Fibroblast of upper back skin (primary cell): ENCODE data around the gene FILIP1.

ENCODE experiments used
- DNase-seq: peaks from one replicate; pipeline ENCODE4 v3.0.0-alpha.2; 2013

Gene FILIP1

DNA sequence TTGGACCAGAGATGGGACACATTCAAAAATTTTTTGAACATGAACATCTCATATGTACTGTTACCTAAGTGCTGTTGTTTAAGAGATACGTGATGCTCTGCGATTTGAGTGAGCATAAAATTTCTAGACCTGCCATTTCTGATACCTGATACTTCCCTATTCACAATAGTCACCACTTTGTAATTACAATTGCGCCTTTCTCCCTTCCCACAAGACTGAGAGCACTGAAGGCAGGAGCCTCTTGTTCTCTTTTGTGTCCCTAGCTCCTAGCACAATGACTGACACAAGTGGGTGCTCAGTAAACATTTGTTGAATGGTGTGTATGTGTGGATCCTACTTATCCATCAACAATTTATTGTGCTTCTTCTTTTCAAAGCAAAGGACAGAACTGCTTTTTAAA is 116.2 kb downstream of the FILIP1 start:
- DNase-seq = no peak

- peak; percentile 45 for DNase-seq
These were observed 117.1 kb downstream of the FILIP1 start for GRCh38 chr6:75376347-75377024.

GRCh38 chr6:75374961-75375400 is 118.6 kb downstream of the FILIP1 start:
- DNase-seq = no peak

DNA sequence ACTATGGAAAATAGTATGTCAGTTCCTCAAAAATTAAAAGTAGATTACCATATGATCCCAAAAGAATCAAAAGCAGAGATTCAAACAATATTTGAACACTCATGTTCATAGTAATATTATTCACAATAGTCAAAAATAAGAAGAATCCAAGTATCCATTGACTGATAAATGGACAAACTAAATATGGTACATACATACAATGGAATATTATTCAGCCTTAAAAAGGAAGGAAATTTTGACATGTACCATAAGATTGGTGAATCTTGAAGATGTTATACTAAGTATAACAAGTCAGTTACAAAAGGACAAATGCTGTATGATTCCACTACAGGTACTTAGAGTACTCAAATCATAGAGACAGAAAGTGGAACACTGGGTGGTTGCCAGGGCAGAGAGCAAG is 120.7 kb downstream of the FILIP1 start:
- no peak for DNase-seq

GRCh38 chr6:75370011-75370410 is 123.6 kb downstream of the FILIP1 start:
- DNase-seq = no peak

GRCh38 chr6:75368864-75369402 is 124.7 kb downstream of the FILIP1 start:
- DNase-seq = no peak

DNA sequence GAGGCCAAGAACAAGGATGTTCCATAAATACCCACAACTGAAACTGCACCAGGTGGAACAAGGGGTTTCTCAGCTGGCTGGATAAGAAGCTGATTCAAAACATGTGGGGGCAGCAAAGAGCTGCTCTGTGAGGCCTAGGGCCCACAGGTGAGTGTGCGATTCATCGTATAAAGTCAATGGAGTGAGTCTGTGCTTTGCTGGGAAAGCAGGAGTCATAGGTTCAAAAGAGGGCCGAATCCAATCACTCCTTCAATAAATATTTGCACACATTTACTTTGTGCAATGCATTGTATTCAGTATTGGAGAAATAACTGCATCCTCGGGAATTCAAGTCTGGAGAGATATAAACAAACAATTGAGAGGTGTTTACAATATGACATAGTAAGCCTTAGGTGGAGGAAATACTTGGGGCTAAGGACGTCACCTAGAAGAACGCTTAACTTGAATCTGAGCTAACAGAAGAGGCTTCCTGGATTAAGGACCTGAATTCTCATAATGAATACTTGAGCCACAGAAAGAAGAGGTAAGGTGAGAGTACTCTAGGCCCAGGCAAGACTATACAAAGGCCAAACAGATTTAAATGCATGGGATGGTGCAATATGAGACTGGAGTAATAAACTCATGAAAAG is 125.3 kb downstream of the FILIP1 start:
- DNase-seq = peak; percentile 32

- DNase-seq = no peak
These were observed 130.3 kb downstream of the FILIP1 start for GRCh38 chr6:75363304-75363703.

- no peak for DNase-seq
These were observed 140.0 kb downstream of the FILIP1 start for GRCh38 chr6:75353644-75354043.

GRCh38 chr6:75351570-75351969 is 142.0 kb downstream of the FILIP1 start:
- DNase-seq = no peak

DNA sequence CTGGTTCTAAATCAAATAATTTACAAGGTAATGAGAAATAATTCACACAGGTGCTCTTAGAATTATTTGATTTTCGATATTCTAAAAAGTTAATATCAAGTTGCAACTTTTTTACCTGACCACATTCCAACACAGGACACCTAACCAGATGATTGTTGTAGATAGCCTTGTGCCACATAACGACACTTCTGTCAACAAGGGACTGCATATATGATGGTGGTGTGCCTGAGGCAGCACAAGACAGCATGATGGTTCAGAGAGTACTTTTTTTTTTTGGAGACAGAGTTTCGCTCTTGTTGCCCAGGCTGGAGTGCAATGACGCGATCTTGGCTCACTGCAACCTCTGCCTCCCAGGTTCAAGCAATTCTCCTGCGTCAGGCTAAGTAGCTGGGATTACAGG is 142.8 kb downstream of the FILIP1 start:
- no peak for DNase-seq

DNA sequence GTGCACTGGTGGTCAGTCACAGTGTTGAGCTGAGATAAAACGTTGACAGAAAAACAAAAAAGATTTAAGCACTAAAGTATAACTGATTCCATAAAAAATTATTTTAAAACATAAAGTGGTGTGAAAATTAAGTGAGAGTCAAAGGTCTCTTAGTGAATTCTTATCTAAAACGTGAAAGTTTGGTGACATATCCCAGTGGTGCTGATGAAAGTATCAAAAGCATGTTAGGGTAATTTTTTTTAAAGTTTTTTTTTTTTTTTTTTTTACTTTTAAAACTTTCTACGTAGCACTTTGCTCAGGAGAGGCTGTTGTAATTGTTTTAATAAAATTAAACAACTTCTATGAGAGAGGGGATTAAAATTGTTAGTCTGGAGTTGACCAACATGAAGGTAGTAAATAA is 143.4 kb downstream of the FILIP1 start:
- no peak for DNase-seq

GRCh38 chr6:75349262-75349984 is 144.2 kb downstream of the FILIP1 start:
- peak; percentile 21 for DNase-seq

DNA sequence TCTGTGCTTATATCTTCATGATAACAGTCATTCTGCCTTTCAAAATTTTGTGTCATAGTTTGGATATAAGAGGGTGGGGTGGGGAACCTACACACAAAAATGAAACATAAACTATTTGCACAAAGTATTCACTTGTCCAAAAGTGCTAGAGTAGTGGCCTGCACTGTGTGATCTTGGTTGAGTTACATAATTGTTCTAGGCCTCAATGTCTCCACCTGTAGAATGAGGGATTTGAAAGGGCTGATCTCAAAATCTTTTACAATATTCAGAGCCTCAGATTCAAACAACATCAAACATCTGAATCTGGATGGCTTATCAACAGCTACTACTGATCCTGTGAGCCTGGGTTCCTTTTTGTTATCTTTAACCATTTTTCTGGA is 144.7 kb downstream of the FILIP1 start:
- no peak for DNase-seq

DNA sequence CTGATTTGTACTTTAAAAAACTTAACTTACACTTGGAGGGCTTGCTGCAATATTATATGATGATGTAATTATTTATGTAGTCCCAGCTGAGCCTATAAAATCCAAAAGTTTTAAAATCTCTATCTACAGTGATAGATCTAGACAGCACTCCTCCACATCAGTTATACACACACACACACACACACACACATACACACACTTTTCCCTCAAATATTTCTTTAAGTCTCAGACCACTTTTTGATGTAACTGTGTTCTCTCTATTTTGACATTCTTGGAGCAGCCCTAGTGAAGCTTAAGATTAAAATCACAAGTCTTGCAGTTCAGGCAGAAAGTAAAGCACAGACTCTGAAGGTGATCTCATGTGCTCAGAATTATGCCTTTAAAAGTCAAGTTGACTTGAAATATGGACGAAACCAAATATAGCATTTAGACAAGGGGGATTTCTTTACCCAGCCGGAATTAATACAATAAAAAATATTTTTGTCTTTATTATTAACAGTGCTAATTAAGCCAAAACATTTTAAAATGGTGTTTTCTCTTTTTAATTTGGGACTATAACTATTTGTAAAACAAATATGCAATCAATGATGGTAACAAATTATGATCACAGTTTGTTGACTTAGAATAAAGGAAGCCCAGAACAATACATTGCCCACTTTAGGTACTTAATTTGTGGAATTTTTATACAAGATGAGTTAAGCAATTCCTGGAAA is 145.5 kb downstream of the FILIP1 start:
- no peak for DNase-seq

GRCh38 chr6:75345413-75345812 is 148.2 kb downstream of the FILIP1 start:
- DNase-seq = no peak

DNA sequence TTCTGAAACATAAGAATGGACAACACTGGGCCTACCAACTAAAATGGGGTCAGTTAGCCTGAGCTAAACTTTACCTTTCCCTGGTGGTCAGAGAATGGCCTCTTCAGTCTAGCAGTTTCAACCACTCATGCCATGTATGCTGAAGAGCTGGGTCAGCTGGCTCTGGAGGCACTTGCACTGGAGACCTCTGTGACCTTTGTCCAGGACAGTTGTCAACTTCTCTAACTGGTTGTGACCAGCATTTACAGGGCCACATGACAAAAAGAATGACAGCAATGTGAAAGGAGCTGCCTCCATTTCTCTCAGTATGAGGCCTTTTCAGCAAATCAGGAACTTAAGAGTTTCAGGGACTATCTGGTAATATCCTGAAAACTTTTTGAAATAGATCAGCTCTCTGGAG is 149.1 kb downstream of the FILIP1 start:
- DNase-seq = no peak

- DNase-seq = no peak
These were observed 149.6 kb downstream of the FILIP1 start for GRCh38 chr6:75344021-75344420.

DNA sequence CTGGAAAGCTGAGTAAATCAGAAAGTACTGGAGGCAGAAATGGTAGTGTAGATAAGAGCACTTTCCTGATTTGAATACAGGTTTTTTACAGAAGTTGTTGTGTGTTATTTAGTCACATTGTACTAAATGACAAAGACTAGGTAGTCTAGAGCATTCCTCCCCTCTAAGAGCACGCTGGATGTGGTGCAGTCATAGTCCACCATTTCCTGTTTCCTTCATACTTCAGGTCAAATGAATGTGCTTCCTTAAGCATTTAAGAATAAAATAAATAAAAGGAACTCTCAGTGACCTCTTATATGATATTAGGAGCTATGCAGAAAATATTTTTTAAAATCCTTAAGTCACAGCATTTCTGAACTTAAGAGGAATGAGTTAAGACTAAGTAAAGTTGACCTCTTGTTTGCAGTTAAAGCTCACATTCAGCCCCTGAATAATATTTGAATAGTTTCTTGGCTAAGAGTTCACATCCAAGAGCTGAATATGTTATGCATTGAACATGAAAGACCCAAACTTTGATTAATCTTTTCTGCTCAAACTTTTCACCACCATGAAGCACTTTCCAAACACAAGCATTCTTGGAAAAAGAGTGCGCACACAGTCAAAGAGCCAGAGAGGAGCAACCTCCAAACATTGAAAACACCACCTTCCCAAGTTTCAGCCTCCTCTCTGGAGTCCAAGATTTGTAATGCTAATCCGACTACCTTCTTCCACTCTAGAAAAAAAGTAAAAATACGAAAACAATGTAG is 155.6 kb downstream of the FILIP1 start:
- peak; percentile 31 for DNase-seq

- DNase-seq = peak; percentile 70
These were observed 159.1 kb downstream of the FILIP1 start for GRCh38 chr6:75334266-75335040.

GRCh38 chr6:75333676-75334200 is 159.9 kb downstream of the FILIP1 start:
- DNase-seq = no peak
